ENCODE data around the gene TRIM47. TPM values are rescaled to one million over a fixed set of nuclear protein-coding genes. Genes with fewer than 3 reads are reported as not detected.
"Not testable (repeated sequence)": the region's sequence is repeated elsewhere in the genome, so short reads cannot be mapped to it uniquely, and the experiment has no call there.

TRIM47 gene
- polyA plus RNA-seq, 6 donors from 2014 or later = 0.97 to 2.2 (median 1.7) TPM; not detected in 1

DNA sequence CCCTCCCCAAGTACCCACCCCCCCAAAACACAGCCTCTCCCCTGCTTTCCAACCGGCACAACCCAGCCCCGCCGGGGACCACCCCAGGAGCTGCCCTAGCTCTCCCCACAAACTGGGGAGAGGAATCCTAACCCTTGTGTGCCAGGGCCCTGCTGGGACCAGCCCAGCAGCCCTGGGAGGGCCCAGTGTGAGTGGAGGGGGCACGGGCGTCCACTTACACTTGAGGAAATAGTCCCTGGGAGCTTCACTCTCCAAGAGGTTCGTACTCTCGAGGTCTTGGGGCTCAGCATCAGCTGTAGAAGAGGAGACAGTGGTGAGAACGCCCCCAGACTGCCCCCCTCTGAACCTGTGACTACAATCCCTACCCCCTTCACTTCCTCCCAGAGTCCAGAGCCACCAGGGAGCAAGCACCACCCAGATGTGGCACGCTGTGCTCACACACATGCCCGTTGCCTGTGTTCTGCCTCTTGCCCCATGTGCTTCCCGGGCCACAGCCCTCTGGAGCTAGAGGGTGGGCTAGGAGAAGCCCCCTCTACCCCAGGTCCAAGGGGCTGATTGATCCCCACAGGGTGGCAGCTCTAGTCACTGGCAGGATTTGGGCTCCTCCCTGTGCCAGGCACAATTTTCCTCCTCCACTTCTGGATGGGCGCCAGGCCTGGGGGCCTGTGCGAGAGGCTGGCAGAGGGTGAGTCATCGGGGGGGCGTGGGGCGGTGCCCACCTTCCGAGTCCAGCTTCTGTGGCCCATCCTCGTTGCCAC lies 3.0 kb downstream of the TRIM47 start:
- H3K9me3 Mint-ChIP-seq = no peaks in the 10 kb centered on the region
- H3K27ac Mint-ChIP-seq = peak overlapping the region in 1 of 6 donors; percentile 63
- ATAC-seq (ENCODE audit: low read depth in 2 of 2) (no peak), DNase-seq (no peak)
- H3K36me3 Mint-ChIP-seq = no peaks in the 10 kb centered on the region
- H3K4me1 Mint-ChIP-seq = peaks cover 20 to 31% (median 23%) of the 10 kb centered on the region in 3 donors
- peaks cover 0 to 26% (median 10%) of the 10 kb centered on the region in 3 donors for H3K27me3 Mint-ChIP-seq
- H3K4me3 Mint-ChIP-seq = peak overlapping the region in 5 of 8 donors; percentile 16 to 92 (median 76)

DNA sequence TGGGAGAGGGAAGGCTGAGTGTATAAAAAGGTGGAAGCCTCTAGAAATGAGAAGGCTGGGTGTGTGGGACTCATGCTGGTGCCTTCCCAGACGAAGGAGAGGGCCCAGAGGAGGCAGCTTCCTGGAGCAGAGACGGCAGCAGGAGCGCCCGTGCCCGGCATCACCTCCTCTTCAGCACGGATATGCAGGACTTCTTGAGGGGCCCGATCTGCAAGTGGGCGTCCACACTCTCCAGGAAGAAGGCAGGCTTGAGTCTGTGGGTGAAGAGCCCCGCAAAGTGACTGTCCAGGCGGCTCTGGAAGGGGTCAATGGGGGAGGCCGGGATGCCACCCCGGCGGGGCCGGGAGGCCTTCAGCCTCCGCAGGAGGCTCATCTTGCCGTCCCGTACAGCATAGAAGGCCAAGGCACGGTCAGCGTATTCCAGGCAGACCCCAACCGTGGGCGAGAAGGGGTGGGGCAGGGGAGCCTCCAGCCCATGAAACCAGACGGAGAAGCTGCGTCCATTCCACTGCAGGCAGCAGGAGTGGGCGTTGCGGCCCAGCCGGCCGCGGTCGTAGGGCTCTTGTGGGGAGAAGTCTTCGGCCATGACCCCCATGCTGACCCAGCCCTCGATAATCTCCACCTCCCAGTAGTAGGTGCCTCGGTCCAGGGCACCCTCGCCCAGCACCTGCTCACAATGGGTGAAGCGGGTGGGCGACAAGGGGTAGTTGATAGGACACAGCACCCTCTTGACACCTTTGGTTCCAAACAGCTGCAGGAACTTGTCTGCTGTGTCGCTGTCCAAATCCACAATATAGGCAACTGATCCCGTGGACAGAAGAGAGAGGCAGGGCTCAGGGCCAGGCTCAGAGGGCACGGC lies 3.8 kb downstream of the TRIM47 start:
- Mint-ChIP-seq H3K4me3 (peak overlapping the region in 2 of 8 donors; percentile 32 to 81), H3K27ac (no peak overlapping the region), H3K27me3 (peaks cover 0 to 20% (median 10%) of the 10 kb centered on the region in 3 donors), H3K4me1 (peaks cover 20 to 31% (median 23%) of the 10 kb centered on the region in 3 donors), H3K36me3 (no peaks in the 10 kb centered on the region), H3K9me3 (no peaks in the 10 kb centered on the region)
- no peak for ATAC-seq (ENCODE audit: low read depth in 2 of 2)
- no peak for DNase-seq

- DNase-seq (no peak), ATAC-seq (ENCODE audit: low read depth in 2 of 2) (no peak)
- H3K9me3 Mint-ChIP-seq = no peaks in the 10 kb centered on the region
- H3K36me3 Mint-ChIP-seq = no peaks in the 10 kb centered on the region
- peak overlapping the region in 1 of 6 donors; percentile 49 for H3K27ac Mint-ChIP-seq
- H3K4me1 Mint-ChIP-seq = peaks cover 20 to 26% (median 20%) of the 10 kb centered on the region in 3 donors
- peak overlapping the region in 2 of 8 donors; percentile 47 to 81 for H3K4me3 Mint-ChIP-seq
- peaks cover 0 to 20% (median 10%) of the 10 kb centered on the region in 3 donors for H3K27me3 Mint-ChIP-seq
Observed at GRCh38 chr17:75873587-75874322, 4.6 kb downstream of the TRIM47 start.

- no peak for DNase-seq
- no peaks in the 10 kb centered on the region for H3K9me3 Mint-ChIP-seq
- H3K36me3 Mint-ChIP-seq = no peaks in the 10 kb centered on the region
- H3K4me3 Mint-ChIP-seq = peak overlapping the region in 1 of 8 donors; percentile 25
- H3K27ac Mint-ChIP-seq = peak overlapping the region in 1 of 6 donors; percentile 33
- no peak for ATAC-seq (ENCODE audit: low read depth in 2 of 2)
- peaks cover 0 to 17% (median 6%) of the 10 kb centered on the region in 3 donors for H3K27me3 Mint-ChIP-seq
- H3K4me1 Mint-ChIP-seq = peaks cover 18 to 22% (median 19%) of the 10 kb centered on the region in 3 donors
Observed at GRCh38 chr17:75872434-75873351, 5.7 kb downstream of the TRIM47 start.

DNA sequence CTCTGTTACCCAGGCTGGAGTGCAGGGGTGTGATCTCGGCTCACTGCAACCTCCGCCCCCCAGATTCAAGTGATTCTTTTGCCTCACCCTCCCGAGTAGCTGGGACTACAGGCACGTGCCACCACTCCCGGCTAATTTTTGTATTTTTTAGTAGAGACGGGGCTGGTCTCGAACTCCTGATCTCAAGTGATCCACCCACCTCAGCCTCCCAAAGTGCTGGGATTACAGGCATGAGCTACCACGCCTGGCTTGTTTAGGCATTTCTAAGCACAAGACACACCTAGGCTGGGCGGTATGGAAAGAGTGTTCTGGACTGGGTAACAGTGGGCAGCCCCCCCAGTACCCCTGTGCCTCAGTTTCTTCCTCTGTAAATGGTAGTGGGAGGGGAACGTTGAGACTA lies 8.2 kb downstream of the TRIM47 start:
- DNase-seq; H3K4me1 Mint-ChIP-seq; H3K9me3 Mint-ChIP-seq; H3K27me3 Mint-ChIP-seq; H3K36me3 Mint-ChIP-seq; H3K4me3 Mint-ChIP-seq; ATAC-seq (ENCODE audit: low read depth in 2 of 2): not testable (repeated sequence)
- peak overlapping the region in 1 of 6 donors; percentile 37 for H3K27ac Mint-ChIP-seq

DNA sequence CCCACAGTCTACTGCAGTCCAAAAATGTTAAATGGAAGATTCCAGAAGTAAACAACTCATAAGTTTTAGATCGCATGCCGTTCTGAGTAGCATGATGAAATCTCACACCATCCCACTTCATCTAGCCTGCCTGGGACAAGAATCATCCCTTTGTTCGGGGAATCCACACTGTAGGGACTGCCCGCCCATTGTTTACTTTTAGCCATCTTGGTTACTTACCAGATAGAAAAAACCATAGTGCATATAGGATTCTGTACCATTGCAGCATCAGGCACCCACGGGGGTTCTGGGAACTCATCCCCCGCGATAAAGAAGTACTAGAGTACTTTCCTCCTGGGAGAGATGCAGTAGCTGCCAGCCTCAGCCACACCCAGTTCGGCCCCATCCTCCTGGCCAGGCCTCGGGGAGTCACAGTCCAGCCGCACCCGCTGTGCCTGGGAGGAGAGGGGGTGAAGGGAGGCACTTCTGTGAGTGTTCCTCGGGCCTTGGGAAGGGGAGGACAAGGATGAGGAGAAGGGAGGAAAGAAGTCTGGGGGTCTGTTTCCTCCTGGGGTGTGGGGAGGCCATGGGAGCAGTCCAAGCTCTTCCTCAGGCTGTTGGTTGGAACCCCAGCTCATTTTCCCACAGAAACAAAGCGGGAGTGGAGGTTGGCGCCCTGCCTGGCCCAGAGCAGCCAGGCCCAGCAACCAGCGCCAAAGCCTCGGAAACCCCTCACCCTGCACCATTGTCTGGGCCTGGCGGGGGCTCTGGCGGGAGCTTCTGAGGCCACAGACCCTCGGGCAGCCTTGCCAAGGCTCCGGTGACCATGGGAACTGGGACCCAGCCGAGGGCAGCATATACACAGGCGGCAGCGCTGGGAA lies 8.9 kb downstream of the TRIM47 start:
- Mint-ChIP-seq H3K9me3 (no peaks in the 10 kb centered on the region), H3K27me3 (no peaks in the 10 kb centered on the region), H3K4me1 (peaks cover 6 to 12% (median 7%) of the 10 kb centered on the region in 3 donors), H3K36me3 (no peaks in the 10 kb centered on the region), H3K27ac (peak overlapping the region in 1 of 6 donors; percentile 65), H3K4me3 (no peak overlapping the region)
- no peak for ATAC-seq (ENCODE audit: low read depth in 2 of 2)
- DNase-seq = no peak

- not testable (repeated sequence) for H3K27ac Mint-ChIP-seq; H3K4me3 Mint-ChIP-seq; DNase-seq; ATAC-seq (ENCODE audit: low read depth in 2 of 2); H3K9me3 Mint-ChIP-seq; H3K27me3 Mint-ChIP-seq; H3K36me3 Mint-ChIP-seq
- H3K4me1 Mint-ChIP-seq = peaks cover 13 to 19% (median 14%) of the 10 kb centered on the region in 3 donors
Observed at GRCh38 chr17:75868730-75869281, 9.6 kb downstream of the TRIM47 start.

DNA sequence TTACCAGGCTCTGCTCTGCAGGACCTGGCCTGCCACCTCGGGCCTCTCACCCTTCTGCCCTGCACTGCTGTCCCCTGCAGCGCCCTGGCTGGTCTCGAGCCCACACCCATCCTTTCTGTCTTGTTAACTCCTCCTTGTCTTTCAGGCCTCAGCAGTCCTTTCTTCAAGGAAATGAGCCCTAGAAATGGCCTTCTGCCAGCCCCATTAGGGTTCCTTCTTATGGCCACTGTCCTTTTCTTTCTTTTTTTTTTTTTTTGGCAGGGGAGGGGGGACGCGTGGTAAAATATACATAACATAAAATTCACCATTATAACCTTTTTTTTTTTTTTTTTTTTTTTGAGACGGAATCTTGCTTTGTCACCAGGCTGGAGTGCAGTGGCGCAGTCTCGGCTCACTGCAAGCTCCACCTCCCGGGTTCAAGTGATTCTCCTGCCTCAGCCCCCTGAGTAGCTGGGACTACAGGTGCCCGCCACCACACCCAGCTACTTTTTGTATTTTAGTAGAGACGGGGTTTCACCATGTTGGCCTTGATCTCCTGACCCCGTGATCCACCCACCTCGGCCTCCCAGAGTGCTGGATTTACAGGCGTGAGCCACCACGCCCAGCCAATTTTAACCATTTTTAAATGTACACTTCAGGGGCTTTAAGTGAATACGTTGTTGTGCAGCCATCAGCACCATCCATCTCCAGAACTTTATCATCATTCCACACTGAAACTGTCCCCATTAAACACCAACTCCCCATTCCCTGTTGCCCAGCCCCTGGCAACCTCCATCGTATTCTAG lies 12.8 kb downstream of the TRIM47 start:
- H3K27ac Mint-ChIP-seq = peak overlapping the region; percentile 52 to 97 (median 87)
- H3K9me3 Mint-ChIP-seq; H3K27me3 Mint-ChIP-seq; DNase-seq; H3K36me3 Mint-ChIP-seq; ATAC-seq (ENCODE audit: low read depth in 2 of 2): not testable (repeated sequence)
- H3K4me3 Mint-ChIP-seq = peak overlapping the region in 1 of 8 donors; percentile 53
- peaks cover 13 to 29% (median 21%) of the 10 kb centered on the region in 3 donors for H3K4me1 Mint-ChIP-seq

- not testable (repeated sequence) for H3K36me3 Mint-ChIP-seq, H3K9me3 Mint-ChIP-seq, H3K27me3 Mint-ChIP-seq, DNase-seq
- peak overlapping the region in 2 of 8 donors; percentile 46 to 55 for H3K4me3 Mint-ChIP-seq
- H3K27ac Mint-ChIP-seq = peak overlapping the region; percentile 61 to 97 (median 95)
- ATAC-seq (ENCODE audit: low read depth in 2 of 2) = peak; percentile 6 to 20
- H3K4me1 Mint-ChIP-seq = peaks cover 13 to 30% (median 21%) of the 10 kb centered on the region in 3 donors
Observed at GRCh38 chr17:75864887-75865286, 13.5 kb downstream of the TRIM47 start.

- Mint-ChIP-seq H3K27me3 (no peaks in the 10 kb centered on the region), H3K4me3 (peak overlapping the region in 7 of 8 donors; percentile 15 to 83 (median 55)), H3K4me1 (peaks cover 13 to 31% (median 22%) of the 10 kb centered on the region in 3 donors), H3K27ac (peak overlapping the region; percentile 87 to 97 (median 95)), H3K9me3 (no peaks in the 10 kb centered on the region), H3K36me3 (no peaks in the 10 kb centered on the region)
- peak; percentile 90 to 92 for ATAC-seq (ENCODE audit: low read depth in 2 of 2)
- peak; percentile 70 for DNase-seq
Observed at GRCh38 chr17:75864448-75864871, 13.9 kb downstream of the TRIM47 start.

DNA sequence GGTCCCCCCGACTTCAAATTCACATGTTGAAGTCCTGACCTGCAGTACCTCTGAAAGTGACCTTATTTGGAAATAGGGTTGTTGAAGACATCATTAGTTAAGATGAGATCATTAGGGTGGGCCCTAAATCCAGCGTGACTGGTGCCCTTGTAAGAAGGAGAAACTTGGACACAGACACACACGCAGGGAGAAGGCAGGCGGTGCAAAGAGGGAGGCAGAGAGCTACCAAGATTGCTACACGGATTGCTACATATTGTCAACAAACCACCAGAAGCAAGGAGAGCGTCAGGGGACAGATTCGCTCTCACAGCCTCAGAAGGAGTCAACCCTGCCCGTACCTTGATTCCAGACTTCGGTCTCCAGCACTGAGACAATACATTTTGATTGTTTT lies 16.5 kb downstream of the TRIM47 start:
- no peaks in the 10 kb centered on the region for H3K36me3 Mint-ChIP-seq

More for the DNA sequence above, 16.5 kb downstream of the TRIM47 start:
- H3K4me1 Mint-ChIP-seq = peaks cover 19 to 53% (median 31%) of the 10 kb centered on the region in 3 donors
- DNase-seq = no peak
- no peaks in the 10 kb centered on the region for H3K9me3 Mint-ChIP-seq
- no peak for ATAC-seq (ENCODE audit: low read depth in 2 of 2)
- no peaks in the 10 kb centered on the region for H3K27me3 Mint-ChIP-seq
- peak overlapping the region in 4 of 6 donors; percentile 82 to 92 (median 89) for H3K27ac Mint-ChIP-seq
- H3K4me3 Mint-ChIP-seq = peak overlapping the region in 1 of 8 donors; percentile 50
